Progenitor cell of endocrine pancreas (in vitro differentiated cells): ENCODE data around the gene MSI2. TPM values are rescaled to one million over a fixed set of nuclear protein-coding genes. Genes with fewer than 3 reads are reported as not detected.

Experiments used
- DNase-seq: peaks from one replicate; pipeline ENCODE4 v3.0.0; 2021; ENCODE audit warnings: low spot score; ENCODE audit not compliant: unreplicated experiment
- H3K27ac Mint-ChIP-seq: 2 replicates; pipeline ENCODE4 v1.8.0; 2021; ENCODE audit warnings: mild to moderate bottlenecking, moderate library complexity, mixed read lengths
- H3K27me3 Mint-ChIP-seq: 2 replicates; pipeline ENCODE4 v1.8.0; 2021; ENCODE audit warnings: mixed read lengths
- H3K36me3 Mint-ChIP-seq: 2 replicates; pipeline ENCODE4 v1.8.0; 2022; ENCODE audit warnings: mixed read lengths; ENCODE audit not compliant: insufficient read depth
- H3K4me1 Mint-ChIP-seq: 2 replicates; pipeline ENCODE4 v1.8.0; 2021; ENCODE audit warnings: low read depth, mixed read lengths
- H3K4me3 Mint-ChIP-seq: 2 replicates; pipeline ENCODE4 v1.8.0; 2021; ENCODE audit warnings: low read depth, mild to moderate bottlenecking, moderate library complexity, mixed read lengths
- H3K9me3 Mint-ChIP-seq: 2 replicates; pipeline ENCODE4 v1.8.0; 2021; ENCODE audit warnings: low read depth, mixed read lengths
- total RNA-seq: library from RNA; stranded (reverse); gene quantifications from 2 replicates; pipeline ENCODE4 v1.2.1, GENCODE V29; 2021
- TF ChIP-seq, protein P1 (sequence below): fragments of 200-600 bp; sonication (generic); IDR thresholded peaks from one replicate; pipeline ENCODE4 v1.5.0; 2021; ENCODE audit warnings: antibody characterized with exemption, mild to moderate bottlenecking; ENCODE audit not compliant: unreplicated experiment

Gene MSI2
- total RNA-seq, 1 donor from 2014 or later: 164 TPM

DNA sequence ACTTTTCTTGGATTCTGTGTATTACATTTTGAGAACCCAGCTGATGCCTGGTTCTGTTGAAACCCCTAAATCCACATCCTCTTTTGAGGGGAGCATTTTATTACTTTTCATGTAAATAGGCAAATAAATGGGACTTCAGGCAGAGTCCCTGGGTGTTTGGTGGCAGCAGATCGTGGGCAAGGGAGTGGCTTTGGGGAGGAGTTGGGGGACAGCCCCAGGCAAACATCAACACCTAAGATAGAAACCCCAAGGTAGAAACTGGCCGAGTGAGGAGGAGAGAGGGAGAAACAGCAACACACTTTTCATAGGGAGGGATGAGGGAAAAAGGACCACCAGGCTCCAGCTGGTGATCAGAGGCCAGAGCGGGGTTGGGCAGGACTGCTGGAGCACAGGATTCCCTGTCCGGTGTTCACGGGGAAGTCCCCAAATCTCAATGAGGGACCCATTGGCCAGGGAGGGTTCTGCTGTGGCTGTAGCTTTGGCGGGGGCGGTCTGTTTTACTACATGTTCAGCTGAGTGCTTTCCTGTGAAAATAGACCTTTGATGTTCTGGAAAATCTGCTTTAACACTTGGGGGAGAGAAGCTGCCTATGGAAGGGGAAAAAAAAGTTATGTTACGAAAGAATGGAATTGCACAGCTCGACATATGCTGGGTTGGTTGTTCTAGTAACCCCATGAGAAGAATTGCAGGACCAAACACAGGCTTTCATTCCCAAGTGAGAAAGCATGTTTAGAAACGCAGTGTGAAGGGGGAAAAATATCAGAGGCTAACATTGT lies 46.6 kb downstream of the MSI2 start:
- no peak overlapping the region for H3K4me3 Mint-ChIP-seq
- H3K27me3 Mint-ChIP-seq: no peaks in the 10 kb centered on the region
- H3K36me3 Mint-ChIP-seq: peaks cover 32% of the 10 kb centered on the region
- H3K4me1 Mint-ChIP-seq: peaks cover 6% of the 10 kb centered on the region
- DNase-seq: no peak
- H3K9me3 Mint-ChIP-seq: peaks cover under 1% of the 10 kb centered on the region
- TF ChIP-seq, protein P1, sequence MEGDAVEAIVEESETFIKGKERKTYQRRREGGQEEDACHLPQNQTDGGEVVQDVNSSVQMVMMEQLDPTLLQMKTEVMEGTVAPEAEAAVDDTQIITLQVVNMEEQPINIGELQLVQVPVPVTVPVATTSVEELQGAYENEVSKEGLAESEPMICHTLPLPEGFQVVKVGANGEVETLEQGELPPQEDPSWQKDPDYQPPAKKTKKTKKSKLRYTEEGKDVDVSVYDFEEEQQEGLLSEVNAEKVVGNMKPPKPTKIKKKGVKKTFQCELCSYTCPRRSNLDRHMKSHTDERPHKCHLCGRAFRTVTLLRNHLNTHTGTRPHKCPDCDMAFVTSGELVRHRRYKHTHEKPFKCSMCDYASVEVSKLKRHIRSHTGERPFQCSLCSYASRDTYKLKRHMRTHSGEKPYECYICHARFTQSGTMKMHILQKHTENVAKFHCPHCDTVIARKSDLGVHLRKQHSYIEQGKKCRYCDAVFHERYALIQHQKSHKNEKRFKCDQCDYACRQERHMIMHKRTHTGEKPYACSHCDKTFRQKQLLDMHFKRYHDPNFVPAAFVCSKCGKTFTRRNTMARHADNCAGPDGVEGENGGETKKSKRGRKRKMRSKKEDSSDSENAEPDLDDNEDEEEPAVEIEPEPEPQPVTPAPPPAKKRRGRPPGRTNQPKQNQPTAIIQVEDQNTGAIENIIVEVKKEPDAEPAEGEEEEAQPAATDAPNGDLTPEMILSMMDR: no peak
- peak overlapping the region; percentile 59 for H3K27ac Mint-ChIP-seq

DNA sequence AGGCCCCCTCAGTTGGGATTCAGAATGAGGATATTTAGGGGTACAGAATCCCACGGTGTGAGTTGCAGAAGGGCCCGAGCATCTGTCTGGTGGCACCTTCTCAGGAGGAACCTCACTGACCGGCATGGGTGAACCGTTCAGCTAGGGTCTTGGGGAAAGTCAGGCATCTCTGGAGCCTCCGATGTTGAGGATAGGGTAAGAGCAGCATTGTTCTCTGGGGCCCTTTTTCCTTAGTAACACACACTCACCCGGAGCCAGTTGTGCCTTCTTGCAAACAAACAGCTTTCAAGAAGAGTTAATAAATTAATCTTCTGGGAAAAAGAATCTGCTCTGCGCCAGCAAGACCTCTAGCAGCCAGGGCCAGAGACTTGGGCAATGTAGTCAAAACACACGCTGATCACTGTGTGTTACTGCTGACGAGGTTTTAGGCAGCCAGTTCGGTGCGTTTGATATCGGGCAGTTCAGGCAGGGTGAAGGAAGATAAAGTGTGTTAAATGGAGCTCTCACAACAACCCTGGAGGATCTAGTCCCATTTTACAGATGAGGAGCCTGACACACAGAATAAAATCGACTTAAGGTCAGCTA lies 48.9 kb downstream of the MSI2 start:
- no peaks in the 10 kb centered on the region for H3K9me3 Mint-ChIP-seq

DNA sequence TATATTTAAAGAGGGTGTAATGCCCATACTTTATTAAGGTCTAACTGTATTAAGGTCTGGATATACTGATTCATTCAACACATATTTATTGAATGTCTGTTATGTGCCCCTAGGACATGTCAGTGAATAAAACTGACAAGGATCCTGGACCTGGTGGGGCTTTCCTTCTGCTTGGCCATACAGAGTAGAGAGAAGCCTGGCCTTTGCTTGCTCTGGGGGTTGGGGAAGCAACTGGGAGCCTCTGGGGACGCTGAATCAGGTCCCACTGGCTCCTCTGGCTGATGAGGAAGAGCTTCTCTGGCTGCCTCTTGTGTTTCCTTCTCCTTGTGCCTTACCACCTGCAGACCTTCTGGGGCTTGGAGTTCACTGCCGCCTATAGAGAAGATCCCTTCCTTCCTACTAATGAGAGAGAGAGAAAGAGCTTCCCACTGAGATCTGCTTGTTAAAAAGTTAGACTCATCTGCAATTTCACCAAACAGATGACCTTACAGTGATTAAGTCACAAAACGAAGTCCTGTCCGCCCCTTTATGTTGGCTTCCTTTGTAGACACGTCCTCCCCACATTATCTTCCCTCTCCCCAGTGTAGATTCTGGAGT lies 49.7 kb downstream of the MSI2 start:
- Mint-ChIP-seq H3K36me3 (peaks cover 7% of the 10 kb centered on the region), H3K4me3 (no peak overlapping the region), H3K27me3 (no peaks in the 10 kb centered on the region), H3K9me3 (no peaks in the 10 kb centered on the region), H3K27ac (no peak overlapping the region), H3K4me1 (peaks cover 6% of the 10 kb centered on the region)
- TF ChIP-seq, protein P1: no peak
- DNase-seq: no peak

More for the DNA sequence above, 48.9 kb downstream of the MSI2 start:
- Mint-ChIP-seq H3K27ac (no peak overlapping the region), H3K4me3 (no peak overlapping the region), H3K27me3 (no peaks in the 10 kb centered on the region), H3K36me3 (peaks cover 14% of the 10 kb centered on the region), H3K4me1 (peaks cover 6% of the 10 kb centered on the region)
- TF ChIP-seq, protein P1: no peak
- no peak for DNase-seq

DNA sequence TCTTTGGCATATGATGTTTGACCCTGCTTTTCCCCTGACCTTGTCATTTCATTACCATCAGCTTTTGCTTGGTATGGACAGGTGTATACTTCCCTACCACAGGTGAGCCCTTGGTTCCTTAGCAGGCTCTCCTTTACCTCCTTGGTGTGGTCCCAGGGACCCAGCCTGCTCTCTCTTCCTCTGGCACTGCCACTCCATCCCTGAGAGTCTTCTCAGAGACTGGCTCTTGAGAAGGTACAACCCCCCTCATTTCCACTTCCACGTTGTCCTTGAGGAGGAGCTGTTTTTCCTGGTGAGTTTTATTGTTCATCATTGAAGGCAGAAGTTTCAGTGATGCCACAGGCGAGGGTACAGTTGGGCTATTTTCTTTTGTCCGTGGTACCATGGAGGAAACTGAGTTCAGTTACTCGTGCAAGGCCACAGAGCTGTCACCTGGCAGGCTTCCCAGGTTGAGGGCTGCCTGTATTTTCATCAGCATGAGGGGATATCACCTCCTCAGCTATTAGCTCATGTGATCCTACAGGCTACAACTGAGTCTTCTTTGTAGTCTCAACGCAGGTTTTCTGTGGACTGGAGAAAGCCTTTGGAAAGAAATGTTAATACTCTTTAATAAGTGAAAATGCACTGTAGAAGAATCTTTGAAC lies 52.3 kb downstream of the MSI2 start:
- TF ChIP-seq, protein P1: no peak
- Mint-ChIP-seq H3K36me3 (peaks cover 2% of the 10 kb centered on the region), H3K4me1 (peaks cover 11% of the 10 kb centered on the region), H3K27me3 (no peaks in the 10 kb centered on the region), H3K27ac (no peak overlapping the region), H3K9me3 (no peaks in the 10 kb centered on the region), H3K4me3 (no peak overlapping the region)
- DNase-seq: no peak

DNA sequence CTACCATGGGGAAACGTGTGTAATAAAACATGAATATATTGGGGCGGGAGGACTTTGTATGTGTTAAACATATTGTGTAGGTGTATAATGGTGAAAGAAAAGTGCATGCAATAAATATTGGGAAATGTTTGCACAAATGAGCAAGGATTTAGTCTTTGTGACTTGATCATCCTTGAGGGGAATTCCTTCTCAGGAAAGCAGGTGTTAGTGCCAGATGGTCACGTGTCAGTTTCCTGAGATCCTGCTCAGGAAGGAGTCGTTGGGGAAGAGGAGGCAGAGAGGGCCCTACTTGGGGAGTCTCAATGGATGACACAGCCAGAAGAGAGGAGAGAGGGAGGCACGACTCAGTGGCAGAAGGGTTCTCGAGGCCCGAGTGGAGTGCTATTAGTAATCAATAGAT lies 53.2 kb downstream of the MSI2 start:
- Mint-ChIP-seq H3K4me1 (peaks cover 14% of the 10 kb centered on the region), H3K36me3 (peaks cover 4% of the 10 kb centered on the region), H3K27ac (no peak overlapping the region), H3K4me3 (no peak overlapping the region), H3K9me3 (no peaks in the 10 kb centered on the region), H3K27me3 (no peaks in the 10 kb centered on the region)
- TF ChIP-seq, protein P1: no peak
- no peak for DNase-seq
